HEK293 (cell line): Measurements from ENCODE around the gene DNMT3B.
"Not testable (repeated sequence)": the region's sequence is repeated elsewhere in the genome, so short reads cannot be mapped to it uniquely, and the experiment has no call there.

Experiments used
- CTCF ChIA-PET: fragments of 350-600 bp; formaldehyde crosslinking; extraction: SDS; loops from one replicate; lab custom pipeline; 2021; ENCODE audit warnings: antibody characterized with exemption; lab: Yijun Ruan, JAX
- POLR2A ChIA-PET: fragments of 300-600 bp; formaldehyde crosslinking; extraction: SDS; loops from one replicate; lab custom pipeline; 2020; ENCODE audit warnings: antibody characterized with exemption, inconsistent platforms; lab: Yijun Ruan, JAX
- H3K27ac ChIP-seq: fragments of 200-500 bp; sonication (Bioruptor generic); 2 replicates; pipeline ENCODE4 v1.5.1; 2014; ENCODE audit warnings: low read depth, low read length, control low read depth, inconsistent platforms; ENCODE audit errors: extremely low read depth
- H3K36me3 ChIP-seq, 2 experiments: fragments of 200-500 bp in 1 of 2; sonication (Bioruptor generic) in 1 of 2; 1 replicate in 1 of 2; 2 replicates in 1 of 2; pipeline ENCODE4 v1.5.1; 2014 to 2017; ENCODE audit warnings: inconsistent platforms in 2 of 2, low read length in 2 of 2; ENCODE audit not compliant: control insufficient read depth in 2 of 2, insufficient read depth in 1 of 2
- H3K4me1 ChIP-seq: fragments of 200-500 bp; sonication (Bioruptor generic); 2 replicates; pipeline ENCODE4 v1.5.1; 2014; ENCODE audit warnings: mild to moderate bottlenecking, low read length, inconsistent platforms; ENCODE audit not compliant: control insufficient read depth, insufficient read depth
- H3K4me3 ChIP-seq: 2 replicates; pipeline ENCODE4 v1.5.1; 2011; ENCODE audit warnings: low read depth, mild to moderate bottlenecking, control low read depth, low read length, moderate library complexity
- H3K9me3 ChIP-seq: fragments of 200-500 bp; sonication (Bioruptor generic); 2 replicates; pipeline ENCODE4 v1.5.1; 2014; ENCODE audit warnings: low read depth, low read length, inconsistent platforms; ENCODE audit not compliant: control insufficient read depth, insufficient read depth
- TRIM28 ChIP-seq: IDR thresholded peaks from 2 replicates; pipeline ENCODE4 v1.6.1; 2011; ENCODE audit warnings: low read length, control low read depth, borderline replicate concordance
- WT1 ChIP-seq: fragments of 450-650 bp; formaldehyde crosslinking; IDR thresholded peaks from 2 replicates; pipeline ENCODE4 v1.5.1; 2016; ENCODE audit warnings: missing biosample characterization, missing genetic modification characterization
- ZNF184 ChIP-seq: fragments of 450-650 bp; IDR thresholded peaks from 2 replicates; pipeline ENCODE4 v1.5.1; 2018; ENCODE audit warnings: missing biosample characterization, mild to moderate bottlenecking, missing genetic modification characterization
- ZNF549 ChIP-seq: fragments of 450-650 bp; IDR thresholded peaks from 2 replicates; pipeline ENCODE4 v1.5.1; 2018; ENCODE audit warnings: missing biosample characterization, missing genetic modification characterization, mild to moderate bottlenecking, inconsistent platforms, moderate library complexity
- ZNF560 ChIP-seq: fragments of 450-650 bp; formaldehyde crosslinking; IDR thresholded peaks from 2 replicates; pipeline ENCODE4 v1.5.1; 2017; ENCODE audit warnings: missing biosample characterization, missing genetic modification characterization, borderline replicate concordance
- ZNF600 ChIP-seq: fragments of 450-650 bp; formaldehyde crosslinking; IDR thresholded peaks from 2 replicates; pipeline ENCODE4 v1.5.1; 2016; ENCODE audit warnings: missing biosample characterization, missing genetic modification characterization
- ZNF624 ChIP-seq: fragments of 450-650 bp; formaldehyde crosslinking; IDR thresholded peaks from 2 replicates; pipeline ENCODE4 v1.5.1; 2017; ENCODE audit warnings: missing biosample characterization, missing genetic modification characterization
- ZNF626 ChIP-seq: fragments of 450-650 bp; sonication (Bioruptor Pico); formaldehyde crosslinking; IDR thresholded peaks from 2 replicates; pipeline ENCODE4 v1.5.1; 2018; ENCODE audit warnings: missing biosample characterization, missing genetic modification characterization, inconsistent platforms
- ZNF777 ChIP-seq: fragments of 450-650 bp; formaldehyde crosslinking; IDR thresholded peaks from 2 replicates; pipeline ENCODE4 v1.5.1; 2017; ENCODE audit warnings: missing biosample characterization, missing genetic modification characterization, borderline replicate concordance
- ZSCAN16 ChIP-seq: fragments of 450-650 bp; formaldehyde crosslinking; IDR thresholded peaks from 2 replicates; pipeline ENCODE4 v1.5.1; 2016; ENCODE audit warnings: missing biosample characterization, missing genetic modification characterization
- TF ChIP-seq, protein P1 (sequence below): fragments of 450-650 bp; formaldehyde crosslinking; conservative IDR thresholded peaks from 2 replicates; pipeline ENCODE4 v1.5.1; 2016; ENCODE audit warnings: low read depth, missing biosample characterization, missing genetic modification characterization
- TF ChIP-seq, protein P2 (sequence below): fragments of 450-650 bp; formaldehyde crosslinking; IDR thresholded peaks from 2 replicates; pipeline ENCODE4 v1.5.1; 2016; ENCODE audit warnings: missing biosample characterization, missing genetic modification characterization

The DNMT3B gene

DNA sequence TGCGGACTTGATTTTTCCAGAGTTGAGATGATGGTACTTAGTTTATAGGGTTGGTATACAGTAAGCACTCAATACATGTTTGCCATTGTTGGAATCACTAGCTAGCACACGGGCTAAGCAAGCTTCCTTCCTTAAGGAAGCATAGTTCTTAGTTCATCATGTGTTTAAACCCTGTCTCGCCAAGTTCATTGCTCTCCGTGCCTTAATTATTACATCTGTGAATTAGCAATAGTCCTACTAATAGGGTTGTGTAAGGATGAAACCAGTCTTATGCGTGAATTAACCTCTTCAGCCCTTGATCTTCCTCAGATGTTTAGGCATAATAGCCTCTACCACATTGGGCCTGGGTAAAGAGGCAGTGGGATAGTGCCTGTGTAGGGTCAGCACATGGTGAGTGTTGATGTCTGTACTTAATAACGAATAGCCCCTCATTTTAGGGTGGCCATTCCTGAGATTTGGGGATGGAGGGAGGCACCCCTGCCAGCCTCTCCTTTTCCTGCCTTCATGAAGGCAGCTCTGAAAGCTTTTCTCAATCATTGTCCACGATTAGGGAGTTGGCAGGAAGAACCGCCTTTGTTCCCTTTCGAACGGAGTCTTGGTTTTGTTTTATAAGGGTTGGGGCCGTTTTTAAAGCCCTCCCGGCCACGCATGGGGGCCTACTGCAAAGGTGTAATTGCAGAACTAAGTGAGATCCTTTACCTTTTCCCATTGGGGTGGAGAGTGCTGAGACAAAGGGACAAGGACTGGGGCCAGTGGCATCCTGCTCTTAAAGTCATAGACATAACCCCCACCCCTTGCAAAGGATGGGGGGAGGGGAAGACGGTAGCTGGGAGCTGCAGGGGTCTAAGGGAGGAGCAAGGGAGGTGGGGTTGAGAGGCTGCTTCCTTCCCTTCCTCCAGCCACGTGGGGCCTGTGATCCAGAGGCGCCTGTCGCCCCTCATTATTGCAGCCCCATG, 2.1 kb downstream of the DNMT3B start (continued):
- TF ChIP-seq, protein P1, sequence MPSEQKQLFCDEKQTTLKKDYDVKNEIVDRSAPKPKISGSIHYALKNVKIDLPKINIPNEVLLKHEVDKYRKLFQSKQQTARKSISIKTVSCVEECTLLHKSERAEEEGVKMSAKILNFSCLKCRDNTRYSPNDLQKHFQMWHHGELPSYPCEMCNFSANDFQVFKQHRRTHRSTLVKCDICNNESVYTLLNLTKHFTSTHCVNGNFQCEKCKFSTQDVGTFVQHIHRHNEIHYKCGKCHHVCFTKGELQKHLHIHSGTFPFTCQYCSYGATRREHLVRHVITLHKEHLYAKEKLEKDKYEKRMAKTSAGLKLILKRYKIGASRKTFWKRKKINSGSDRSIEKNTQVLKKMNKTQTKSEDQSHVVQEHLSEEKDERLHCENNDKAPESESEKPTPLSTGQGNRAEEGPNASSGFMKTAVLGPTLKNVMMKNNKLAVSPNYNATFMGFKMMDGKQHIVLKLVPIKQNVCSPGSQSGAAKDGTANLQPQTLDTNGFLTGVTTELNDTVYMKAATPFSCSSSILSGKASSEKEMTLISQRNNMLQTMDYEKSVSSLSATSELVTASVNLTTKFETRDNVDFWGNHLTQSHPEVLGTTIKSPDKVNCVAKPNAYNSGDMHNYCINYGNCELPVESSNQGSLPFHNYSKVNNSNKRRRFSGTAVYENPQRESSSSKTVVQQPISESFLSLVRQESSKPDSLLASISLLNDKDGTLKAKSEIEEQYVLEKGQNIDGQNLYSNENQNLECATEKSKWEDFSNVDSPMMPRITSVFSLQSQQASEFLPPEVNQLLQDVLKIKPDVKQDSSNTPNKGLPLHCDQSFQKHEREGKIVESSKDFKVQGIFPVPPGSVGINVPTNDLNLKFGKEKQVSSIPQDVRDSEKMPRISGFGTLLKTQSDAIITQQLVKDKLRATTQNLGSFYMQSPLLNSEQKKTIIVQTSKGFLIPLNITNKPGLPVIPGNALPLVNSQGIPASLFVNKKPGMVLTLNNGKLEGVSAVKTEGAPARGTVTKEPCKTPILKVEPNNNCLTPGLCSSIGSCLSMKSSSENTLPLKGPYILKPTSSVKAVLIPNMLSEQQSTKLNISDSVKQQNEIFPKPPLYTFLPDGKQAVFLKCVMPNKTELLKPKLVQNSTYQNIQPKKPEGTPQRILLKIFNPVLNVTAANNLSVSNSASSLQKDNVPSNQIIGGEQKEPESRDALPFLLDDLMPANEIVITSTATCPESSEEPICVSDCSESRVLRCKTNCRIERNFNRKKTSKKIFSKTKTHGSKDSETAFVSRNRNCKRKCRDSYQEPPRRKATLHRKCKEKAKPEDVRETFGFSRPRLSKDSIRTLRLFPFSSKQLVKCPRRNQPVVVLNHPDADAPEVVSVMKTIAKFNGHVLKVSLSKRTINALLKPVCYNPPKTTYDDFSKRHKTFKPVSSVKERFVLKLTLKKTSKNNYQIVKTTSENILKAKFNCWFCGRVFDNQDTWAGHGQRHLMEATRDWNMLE: no peak
- TF ChIP-seq ZNF624 (tag by site-specific recombination) (no peak), ZNF184 (tag by site-specific recombination) (no peak), TRIM28 (no peak), ZNF560 (tag by site-specific recombination) (no peak), ZNF626 (tag by site-specific recombination) (no peak), ZNF777 (tag by site-specific recombination) (no peak), WT1 (tag by site-specific recombination) (peak; percentile 78), ZSCAN16 (tag by site-specific recombination) (no peak)
- TF ChIP-seq, all 188 proteins: peak for 4

DNA sequence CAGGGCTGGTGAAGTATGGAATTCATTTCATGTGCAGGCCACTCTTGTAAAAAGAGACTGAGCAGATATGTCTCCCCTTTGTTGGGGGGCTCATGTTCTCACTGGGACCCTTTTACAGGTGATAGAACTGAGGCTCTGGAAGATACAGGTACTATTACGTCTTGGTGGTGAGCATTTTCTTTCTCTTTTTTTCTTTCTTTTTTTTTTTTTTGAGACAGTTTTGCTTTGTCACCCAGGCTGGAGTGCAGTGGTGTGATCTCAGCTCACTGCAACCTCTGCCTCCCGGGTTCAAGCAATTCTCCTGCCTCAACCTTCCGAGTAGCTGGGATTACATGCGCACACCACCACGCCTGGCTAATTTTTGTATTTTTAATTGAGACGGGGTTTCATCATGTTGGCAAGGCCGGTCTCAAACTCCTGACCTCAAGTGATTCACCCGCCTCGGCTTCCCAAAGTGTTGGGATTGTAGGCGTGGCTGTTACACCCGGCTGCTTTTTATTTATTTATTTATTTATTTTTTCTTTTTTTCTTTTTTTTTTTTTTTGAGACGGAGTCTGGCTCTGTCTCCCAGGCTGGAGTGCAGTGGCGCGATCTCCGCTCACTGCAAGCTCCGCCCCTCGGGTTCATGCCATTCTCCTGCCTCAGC, 3.2 kb downstream of the DNMT3B start:
- H3K9me3 ChIP-seq, H3K36me3 ChIP-seq, H3K4me1 ChIP-seq, H3K4me3 ChIP-seq, H3K27ac ChIP-seq: not testable (repeated sequence)
- ChIA-PET CTCF (interaction anchor here (0.6 to 5.0 kb wide), 5 partner anchors 13 to 162 kb away, joined by 3 to 40 read pairs (median 15); partner anchors contain the start of gene C20orf203), POLR2A (interaction anchor here (0.6 to 1.6 kb wide), 2 partner anchors 11 to 44 kb away, joined by 3 to 4 read pairs; no protein-coding TSS in a partner anchor)
- TF ChIP-seq, protein P2, sequence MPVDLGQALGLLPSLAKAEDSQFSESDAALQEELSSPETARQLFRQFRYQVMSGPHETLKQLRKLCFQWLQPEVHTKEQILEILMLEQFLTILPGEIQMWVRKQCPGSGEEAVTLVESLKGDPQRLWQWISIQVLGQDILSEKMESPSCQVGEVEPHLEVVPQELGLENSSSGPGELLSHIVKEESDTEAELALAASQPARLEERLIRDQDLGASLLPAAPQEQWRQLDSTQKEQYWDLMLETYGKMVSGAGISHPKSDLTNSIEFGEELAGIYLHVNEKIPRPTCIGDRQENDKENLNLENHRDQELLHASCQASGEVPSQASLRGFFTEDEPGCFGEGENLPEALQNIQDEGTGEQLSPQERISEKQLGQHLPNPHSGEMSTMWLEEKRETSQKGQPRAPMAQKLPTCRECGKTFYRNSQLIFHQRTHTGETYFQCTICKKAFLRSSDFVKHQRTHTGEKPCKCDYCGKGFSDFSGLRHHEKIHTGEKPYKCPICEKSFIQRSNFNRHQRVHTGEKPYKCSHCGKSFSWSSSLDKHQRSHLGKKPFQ (tag by site-specific recombination): 0 out of 2 replicates have a peak, but pooled peaks have one; percentile 23

DNA sequence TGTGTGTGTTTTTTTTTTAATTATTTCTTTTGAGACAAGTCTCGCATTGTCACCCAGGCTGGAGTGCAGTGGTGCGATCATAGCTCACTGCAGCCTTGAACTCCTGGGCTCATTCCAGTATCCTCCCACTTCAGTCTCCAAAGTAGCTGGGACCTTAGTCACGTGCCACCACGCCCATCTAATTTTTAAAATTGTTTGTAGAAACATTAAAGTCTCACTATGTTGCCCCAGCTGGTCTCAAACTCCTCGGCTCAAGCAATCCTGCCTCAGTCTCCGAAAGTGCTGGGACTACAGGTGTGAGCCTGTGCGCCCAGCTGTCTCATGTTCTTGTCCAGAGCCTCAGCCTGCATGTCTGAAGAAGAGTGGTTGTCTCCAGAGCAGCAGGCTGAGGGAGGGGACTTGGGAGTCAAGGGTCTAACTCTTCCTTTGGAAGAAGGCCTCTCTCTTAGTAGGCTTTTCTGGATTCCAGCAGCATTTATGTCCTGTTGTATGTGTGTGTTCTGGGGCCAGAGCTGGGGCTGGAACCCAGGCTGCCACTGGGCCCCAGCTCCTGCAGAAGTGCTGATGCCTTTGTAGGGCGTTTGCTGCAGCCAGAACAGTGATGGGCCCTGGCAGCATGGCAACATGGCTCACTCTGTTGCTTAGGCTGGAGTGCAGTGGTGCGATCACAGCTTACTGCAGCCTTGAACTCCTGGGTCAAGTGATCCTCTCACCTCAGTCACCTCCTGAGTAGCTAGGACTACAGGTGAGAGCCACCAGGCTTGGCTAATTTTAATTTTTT, 5.4 kb downstream of the DNMT3B start:
- CTCF ChIA-PET: interaction anchor here (0.5 to 5.0 kb wide), 4 partner anchors 11 to 747 kb away, joined by 3 to 32 read pairs (median 9); partner anchors contain the start of gene C20orf203
- H3K27ac ChIP-seq: no peak overlapping the region
- TF ChIP-seq ZNF549 (tag by site-specific recombination) (no peak), ZNF600 (tag by site-specific recombination) (0 out of 2 replicates have a peak, but pooled peaks have one; percentile 45)
- no peaks in the 10 kb centered on the region for H3K9me3 ChIP-seq
- no peak overlapping the region for H3K4me3 ChIP-seq
- no peaks in the 10 kb centered on the region; the same call in 1 of the 2 replicates for H3K4me1 ChIP-seq
- no peaks in the 10 kb centered on the region; a peak in 1 of 3 replicates for H3K36me3 ChIP-seq
- POLR2A ChIA-PET: interaction anchor here (1.0 kb wide), 1 partner anchor 25 kb away, joined by 3 read pairs; no protein-coding TSS in a partner anchor
